GM12875 (cell line): ENCODE results near the gene IRF2BPL.
A peak's percentile ranks its signal among the peaks of the same experiment; 100 is the strongest.

Experiments
- H3K4me3 ChIP-seq: one replicate; pipeline ENCODE4 v1.5.1; 2011; ENCODE audit warnings: low read depth, low read length, control low read depth
- TF ChIP-seq, protein P1 (sequence below): IDR thresholded peaks from 2 replicates; pipeline ENCODE4 v1.5.1; 2011; ENCODE audit warnings: low read depth, mild to moderate bottlenecking, control low read depth, inconsistent platforms, low read length, moderate library complexity, borderline replicate concordance; ENCODE audit not compliant: insufficient read depth

The IRF2BPL gene

DNA sequence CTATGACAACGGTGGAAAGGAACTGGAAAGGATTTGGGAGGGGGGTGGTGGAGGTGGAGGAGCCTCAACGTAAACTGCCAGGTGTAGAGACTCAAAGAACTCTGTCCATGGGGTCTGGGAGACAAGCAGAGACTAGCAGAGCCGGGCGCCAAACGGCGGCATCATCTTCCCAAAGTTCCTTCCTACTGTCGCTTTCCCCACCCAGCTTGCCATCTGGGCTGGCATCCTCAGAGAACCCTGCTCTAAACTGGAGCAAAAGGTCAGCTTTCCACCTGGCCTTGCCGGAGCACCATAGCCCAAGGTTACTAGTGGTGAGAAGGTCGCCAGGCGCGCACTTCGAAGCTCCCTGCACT is 4.0 kb upstream of the IRF2BPL start:
- H3K4me3 ChIP-seq = no peak overlapping the region
- TF ChIP-seq, protein P1, sequence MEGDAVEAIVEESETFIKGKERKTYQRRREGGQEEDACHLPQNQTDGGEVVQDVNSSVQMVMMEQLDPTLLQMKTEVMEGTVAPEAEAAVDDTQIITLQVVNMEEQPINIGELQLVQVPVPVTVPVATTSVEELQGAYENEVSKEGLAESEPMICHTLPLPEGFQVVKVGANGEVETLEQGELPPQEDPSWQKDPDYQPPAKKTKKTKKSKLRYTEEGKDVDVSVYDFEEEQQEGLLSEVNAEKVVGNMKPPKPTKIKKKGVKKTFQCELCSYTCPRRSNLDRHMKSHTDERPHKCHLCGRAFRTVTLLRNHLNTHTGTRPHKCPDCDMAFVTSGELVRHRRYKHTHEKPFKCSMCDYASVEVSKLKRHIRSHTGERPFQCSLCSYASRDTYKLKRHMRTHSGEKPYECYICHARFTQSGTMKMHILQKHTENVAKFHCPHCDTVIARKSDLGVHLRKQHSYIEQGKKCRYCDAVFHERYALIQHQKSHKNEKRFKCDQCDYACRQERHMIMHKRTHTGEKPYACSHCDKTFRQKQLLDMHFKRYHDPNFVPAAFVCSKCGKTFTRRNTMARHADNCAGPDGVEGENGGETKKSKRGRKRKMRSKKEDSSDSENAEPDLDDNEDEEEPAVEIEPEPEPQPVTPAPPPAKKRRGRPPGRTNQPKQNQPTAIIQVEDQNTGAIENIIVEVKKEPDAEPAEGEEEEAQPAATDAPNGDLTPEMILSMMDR = no peak

DNA sequence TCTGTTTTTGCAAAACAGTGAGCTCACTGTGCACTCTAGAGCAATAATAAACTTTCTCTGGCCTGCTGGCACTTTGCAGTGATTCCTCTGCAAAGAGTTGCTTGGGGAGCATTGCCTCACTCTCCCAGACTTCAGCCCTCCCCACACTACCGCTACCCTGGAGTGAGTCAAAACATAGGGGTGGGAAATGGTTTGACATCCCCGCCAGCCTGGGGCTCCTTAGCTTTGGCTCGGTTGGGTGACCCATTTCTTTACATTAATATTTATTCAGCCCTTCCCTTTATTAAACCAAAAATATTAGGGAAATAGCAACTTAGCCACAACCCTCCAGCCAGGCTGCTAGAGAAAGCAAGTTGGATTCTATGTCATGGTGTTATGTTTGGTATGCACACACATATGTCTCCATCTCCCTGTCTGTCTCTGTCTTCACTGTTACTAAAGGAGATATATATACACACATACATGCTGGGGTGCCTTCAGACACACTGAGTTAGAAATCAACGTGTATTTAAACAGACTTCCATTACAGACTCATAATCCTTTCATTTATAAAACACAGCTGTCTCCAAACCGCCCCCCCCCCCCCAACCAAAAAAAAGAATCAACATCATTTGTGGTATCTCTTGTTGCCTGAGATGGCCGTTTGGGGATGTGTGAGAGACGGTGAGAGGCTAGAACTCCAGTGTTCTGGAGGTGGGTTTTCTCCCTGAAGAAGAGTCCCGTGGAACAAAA is 3.4 kb upstream of the IRF2BPL start:
- TF ChIP-seq, protein P1 = no peak
- H3K4me3 ChIP-seq = no peak overlapping the region

DNA sequence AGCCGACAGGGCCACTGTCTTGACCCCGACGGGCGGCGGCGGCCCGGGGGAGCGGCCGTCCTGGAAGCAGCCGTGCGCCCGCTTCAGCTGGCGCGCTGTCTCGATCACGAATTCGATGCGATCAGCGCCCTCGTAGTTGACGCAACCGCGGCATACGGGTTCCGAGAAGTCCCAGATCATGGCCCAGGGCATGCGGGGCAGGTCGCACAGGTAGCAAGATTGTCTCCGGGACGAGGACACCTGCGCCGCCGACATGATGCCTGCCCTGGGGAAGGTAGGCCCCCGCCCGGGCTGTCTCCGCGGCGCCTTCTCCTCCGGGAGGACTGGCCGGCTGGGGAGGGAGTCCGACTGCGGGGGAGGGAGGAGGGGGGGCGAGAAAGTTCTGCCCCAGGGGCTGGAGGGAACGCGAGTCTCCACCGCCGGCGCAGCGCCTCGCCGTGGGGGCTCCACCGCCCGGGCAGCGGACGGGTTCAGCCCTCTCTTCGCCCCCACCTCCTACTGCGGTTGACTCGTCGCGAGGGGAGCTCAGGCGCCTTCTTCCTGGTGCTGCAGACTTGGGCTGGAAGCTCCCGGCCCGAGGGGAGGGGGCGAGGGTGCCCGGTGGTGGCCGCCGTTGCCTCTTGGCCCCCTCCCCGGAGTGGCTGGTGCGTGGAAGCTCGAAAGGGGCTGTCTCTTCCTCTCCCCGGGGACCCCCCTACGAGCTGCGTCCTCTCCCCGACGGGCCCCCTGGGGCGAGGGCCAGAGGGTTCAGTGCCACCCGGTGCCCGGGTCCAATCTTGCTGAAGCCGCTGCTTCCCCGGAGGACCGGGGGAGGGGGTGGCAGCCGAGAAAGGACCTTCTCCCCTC is 747 bp downstream of the IRF2BPL start:
- H3K4me3 ChIP-seq = peak overlapping the region; percentile 93
- TF ChIP-seq, protein P1 = peak; percentile 37; the same call in 1 of the 2 replicates

GRCh38 chr14:77026930-77027537 is 1.5 kb downstream of the IRF2BPL start:
- peak overlapping the region; percentile 93 for H3K4me3 ChIP-seq
- TF ChIP-seq, protein P1 = no peak

GRCh38 chr14:77026166-77026929 is 2.2 kb downstream of the IRF2BPL start:
- H3K4me3 ChIP-seq = peak overlapping the region; percentile 93
- TF ChIP-seq, protein P1 = no peak

GRCh38 chr14:77025744-77026165 is 2.8 kb downstream of the IRF2BPL start:
- H3K4me3 ChIP-seq = peak overlapping the region; percentile 38
- TF ChIP-seq, protein P1 = no peak
